ENCODE results near the gene TMEM63B.

The TMEM63B gene

DNA sequence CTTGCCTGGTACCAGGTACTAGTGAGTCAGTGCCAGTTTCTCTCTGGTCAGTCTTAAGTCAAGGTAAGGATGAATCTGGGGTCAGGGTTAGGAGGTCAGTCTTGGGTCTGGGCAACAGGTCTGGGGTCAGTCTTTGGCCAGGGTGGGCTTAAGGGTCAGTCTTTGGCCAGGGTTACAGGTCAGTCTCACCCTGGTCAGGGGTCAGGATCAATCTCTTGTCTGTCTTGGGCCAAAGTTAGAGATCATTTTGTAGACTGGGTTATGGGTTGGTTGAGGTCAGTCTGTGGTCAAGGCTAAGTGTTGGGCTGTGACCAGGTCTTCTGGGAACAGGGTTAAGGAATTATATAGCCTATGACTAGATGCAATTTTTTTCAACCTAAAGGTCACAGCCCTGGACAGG is 18.5 kb downstream of the TMEM63B start:
- DNase-seq (ENCODE audit: low read depth) = no peak

DNA sequence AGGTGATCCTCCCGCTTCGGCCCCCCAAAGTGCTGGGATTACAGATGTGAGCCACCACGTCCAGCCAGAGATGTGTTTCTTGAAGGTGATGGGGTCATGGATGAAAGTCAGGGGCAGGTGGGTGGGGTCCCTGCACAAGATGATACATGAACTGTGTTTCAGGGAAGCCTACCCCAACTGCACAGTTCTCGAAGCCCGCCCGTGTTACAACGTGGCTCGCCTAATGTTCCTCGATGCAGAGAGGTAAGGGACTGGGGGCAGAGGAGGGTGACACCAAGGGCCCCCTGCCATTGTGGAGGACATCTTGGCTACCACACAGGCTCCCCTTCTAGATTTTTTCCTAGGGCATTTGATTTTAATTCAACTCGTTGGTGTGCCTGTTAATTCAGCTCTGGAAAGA is 19.3 kb downstream of the TMEM63B start:
- DNase-seq (ENCODE audit: low read depth) = no peak

DNA sequence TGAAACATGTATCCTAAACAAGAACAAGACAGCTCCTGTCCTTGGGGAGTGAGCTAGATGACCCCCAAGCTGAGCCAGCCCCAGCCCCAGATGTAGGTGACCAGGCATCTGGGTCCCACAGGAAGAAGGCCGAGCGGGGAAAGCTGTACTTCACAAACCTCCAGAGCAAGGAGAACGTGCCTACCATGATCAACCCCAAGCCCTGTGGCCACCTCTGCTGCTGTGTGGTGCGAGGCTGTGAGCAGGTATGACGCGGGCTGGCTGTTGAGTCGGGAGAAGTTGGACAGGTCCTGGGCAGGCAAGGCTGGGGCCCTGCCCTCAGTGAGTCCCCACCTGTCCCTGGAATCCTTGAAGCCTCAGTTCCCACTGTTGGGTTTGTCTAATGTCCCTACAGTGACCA is 19.9 kb downstream of the TMEM63B start:
- no peak for DNase-seq (ENCODE audit: low read depth)

DNA sequence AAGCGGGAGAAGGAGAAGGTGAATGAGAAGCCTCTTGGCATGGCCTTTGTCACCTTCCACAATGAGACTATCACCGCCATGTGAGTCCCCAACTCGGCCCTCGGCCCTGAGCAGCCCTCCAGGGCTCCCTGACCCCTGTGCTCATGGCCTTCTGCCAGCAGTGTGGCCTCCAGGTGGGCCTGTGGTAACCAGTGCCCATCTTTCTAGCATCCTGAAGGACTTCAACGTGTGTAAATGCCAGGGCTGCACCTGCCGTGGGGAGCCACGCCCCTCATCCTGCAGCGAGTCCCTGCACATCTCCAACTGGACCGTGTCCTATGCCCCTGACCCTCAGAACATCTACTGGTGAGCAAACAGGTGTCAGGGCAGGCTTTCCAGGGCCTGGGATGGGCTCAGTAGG is 21.0 kb downstream of the TMEM63B start:
- no peak for DNase-seq (ENCODE audit: low read depth)

DNA sequence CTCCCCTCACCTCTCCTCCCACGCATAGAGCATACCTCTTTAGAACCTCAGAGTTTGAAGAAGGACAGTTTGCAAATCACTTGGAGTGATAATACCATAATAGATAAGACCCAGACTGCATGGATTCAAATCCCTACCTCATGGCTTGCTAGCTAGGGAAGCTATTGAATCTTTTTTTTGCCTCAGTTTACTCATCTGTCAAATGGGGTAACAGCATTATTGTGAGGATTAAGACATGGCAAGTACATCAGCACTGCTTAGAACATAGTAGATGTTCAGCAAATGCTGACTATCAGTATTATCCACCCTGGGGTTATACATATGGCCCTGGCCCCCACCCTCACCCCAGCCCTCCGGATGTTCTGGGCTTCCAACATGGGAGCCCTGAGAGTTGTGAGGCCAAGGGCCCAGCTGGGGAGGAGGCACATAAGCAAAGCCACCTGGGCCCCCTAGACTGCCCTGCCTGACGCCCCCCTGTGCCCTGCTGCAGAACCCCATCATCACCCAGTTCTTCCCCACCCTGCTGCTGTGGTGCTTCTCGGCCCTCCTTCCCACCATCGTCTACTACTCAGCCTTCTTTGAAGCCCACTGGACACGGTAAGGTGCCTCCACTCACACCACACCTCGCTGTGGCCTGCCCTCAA is 22.1 kb downstream of the TMEM63B start:
- no peak for DNase-seq (ENCODE audit: low read depth)

DNA sequence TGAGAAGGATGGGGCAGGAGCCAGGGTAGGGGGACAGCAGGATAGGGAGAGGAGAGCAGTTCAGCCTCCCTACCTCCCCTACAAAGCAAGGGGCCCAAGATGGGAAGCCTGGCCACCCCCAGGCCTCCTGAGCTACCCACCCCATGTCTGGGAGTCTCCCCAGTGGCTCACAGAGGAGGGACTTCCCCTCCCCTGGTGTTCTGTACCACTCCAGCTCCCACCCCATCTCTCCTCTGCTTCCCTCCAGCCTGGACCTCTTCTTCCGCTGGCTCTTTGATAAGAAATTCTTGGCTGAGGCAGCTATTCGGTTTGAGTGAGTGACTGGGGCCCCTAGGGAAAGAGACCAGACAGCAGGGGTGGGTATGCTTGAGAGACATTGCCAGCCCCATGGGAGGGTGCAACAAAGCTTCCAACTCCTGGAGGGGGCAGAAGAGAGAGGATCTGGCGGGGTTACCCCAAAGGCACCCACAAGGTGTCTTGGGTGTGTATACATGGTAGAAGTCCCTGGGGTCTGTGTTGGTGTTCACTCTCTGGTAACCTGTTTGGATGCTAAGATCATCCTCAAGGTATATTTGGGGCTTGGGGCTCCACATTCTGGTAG is 23.1 kb downstream of the TMEM63B start:
- DNase-seq (ENCODE audit: low read depth) = no peak

DNA sequence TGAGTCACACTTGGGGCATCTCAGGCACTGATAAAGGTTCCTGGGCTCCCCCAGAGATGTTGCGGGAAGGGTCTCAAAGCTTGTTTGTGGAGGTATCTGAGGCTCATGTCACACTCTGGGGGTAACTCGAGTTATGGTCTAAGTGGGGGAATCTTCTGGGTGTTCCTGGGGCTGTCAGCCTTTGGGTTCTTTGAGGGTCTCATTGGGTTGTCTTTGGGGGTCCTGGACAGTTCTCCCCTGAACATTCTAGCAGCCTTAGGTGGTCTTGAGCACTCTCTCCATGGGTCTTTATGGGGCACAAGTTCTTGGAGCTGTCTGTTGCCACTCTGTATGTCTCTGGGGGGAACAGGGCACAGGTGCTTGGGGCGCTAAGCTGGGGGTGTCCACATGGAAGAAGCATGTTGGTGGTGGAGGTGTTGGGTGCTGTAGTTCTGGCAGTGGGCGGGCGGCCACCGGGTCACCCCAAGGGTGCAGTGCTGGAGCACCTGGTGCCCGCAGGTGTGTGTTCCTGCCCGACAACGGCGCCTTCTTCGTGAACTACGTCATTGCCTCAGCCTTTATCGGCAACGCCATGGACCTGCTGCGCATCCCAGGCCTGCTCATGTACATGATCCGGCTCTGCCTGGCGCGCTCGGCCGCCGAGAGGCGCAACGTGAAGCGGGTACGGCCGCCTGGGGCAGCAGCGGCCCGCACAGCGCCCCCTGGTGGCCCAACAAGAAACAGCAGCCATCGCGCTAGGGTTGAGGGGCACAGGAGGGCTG is 24.2 kb downstream of the TMEM63B start:
- DNase-seq (ENCODE audit: low read depth) = peak; percentile 53

DNA sequence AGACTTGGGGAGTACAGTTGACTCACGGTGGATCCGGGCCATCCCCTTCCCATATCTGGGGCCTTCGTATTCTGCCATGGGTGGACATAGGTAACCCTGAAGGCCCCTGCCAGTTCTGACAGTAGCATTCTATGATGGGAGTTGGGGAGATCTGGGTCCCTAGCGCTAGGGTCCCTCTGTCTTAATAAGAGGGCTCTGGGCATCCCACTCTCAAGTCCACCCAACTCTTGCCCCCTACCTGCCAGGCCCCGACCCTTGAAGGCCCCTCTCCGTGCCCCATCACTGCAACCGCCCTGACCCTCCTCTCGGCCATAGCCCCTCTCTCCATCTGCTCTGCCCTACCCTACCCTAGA is 24.7 kb downstream of the TMEM63B start:
- DNase-seq (ENCODE audit: low read depth) = no peak

DNA sequence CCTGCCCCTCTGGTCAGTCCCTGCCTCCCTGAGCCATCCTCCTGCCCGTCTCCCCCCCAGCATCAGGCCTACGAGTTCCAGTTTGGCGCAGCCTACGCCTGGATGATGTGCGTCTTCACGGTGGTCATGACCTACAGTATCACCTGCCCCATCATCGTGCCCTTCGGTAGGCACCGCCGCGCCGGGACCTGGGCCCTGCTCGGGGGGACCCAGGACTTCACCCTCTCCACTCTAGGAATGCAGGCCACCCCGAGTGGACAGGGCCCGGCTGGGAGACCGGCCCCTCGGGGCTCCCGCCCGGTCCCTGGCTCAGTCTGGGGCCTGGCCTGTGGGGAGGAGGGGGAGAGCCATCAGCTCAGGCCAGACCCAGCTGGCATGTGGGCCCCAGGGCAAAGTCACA is 25.2 kb downstream of the TMEM63B start:
- no peak for DNase-seq (ENCODE audit: low read depth)

DNA sequence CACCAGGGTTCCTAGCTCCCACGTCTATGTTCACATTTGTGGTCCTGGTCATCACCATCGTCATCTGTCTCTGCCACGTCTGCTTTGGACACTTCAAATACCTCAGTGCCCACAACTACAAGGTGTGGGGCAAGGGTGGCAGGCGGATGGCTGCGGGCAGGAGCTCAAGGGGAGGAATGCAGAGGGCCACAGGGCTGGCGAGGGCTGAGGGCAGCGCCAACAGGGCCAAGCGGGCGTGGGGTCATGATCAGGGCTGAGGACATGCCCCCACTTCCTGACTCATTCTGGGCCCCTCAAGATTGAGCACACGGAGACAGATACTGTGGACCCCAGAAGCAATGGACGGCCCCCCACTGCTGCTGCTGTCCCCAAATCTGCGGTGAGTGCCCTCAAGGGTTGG is 26.7 kb downstream of the TMEM63B start:
- no peak for DNase-seq (ENCODE audit: low read depth)

DNA sequence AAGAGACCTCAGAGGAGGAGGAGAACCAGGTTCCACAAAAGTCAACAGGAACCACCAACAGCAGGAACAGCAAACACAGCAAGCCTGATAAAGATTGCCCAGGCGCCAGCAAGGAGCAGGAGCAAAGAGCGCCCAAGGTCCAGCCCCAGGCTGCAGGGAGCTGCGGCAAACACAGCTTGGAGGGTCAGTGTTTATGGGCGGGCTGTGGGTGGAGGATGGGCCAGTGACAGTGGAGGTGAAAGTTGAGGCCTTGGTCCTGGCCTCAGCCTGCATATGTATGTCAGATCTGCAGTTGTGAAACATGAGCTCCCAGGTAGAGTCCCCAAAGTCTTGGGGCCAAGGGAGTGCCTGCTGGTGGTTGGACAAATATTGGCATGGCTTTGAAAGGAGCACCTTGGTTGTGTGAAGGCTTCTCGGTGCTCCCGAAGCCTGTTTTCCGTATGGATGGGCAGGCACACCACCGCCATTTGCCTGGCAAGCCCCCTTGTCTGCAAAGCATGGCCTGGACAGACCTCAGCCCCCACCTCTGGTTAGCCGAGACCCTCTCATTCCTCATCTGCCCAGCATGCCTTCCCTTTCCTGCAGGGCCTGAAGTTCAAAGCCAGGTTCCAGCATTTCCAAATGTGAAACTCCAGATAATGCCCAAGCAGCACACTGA is 29.3 kb downstream of the TMEM63B start:
- DNase-seq (ENCODE audit: low read depth) = no peak

DNA sequence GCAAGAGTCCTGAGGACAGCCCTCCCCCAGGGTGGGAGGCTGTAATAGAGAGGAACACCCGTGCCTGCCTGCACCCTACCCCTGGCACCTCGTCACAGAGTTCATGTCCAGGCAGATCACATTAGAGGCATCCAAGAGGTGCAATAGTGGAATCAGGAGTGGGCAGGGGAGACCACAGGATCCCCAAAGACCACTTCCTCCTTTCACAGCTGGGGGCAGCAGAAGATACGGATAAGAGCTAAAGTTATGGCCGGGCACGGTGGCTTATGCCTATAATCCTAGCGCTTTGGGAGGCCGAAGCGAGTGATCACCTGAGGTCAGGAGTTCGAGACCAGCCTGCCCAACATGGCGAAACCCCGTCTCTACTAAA is 29.8 kb downstream of the TMEM63B start:
- no peak for DNase-seq (ENCODE audit: low read depth)

DNA sequence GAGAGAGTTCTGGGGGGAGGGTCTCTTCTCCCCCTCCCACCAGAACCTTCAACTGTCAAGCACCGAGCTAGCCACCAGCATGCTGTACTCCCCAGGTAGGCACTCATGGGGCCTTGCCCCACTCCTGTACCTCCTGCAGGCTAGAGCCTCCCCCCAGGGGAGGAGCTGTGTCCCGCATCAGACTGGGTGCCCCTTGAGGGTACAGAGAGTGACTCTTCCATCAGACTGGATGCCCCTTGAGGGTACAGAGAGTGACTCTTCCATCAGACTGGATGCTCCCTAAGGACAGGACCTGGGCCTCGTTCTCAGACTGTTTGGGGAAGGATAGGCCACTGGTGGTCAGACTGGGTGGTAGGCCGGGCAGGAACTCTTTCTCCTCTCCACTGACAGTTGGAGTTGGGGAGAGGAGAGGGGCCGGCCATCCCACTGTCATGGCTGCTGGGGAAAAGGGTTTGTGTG is 31.4 kb downstream of the TMEM63B start, which contains the start of gene CAPN11:
TSS of gene CAPN11 (plus strand) at position 51 of the 459 bp plus-strand sequence. CDS start at position 80, 29 bp downstream.
- no peak for DNase-seq (ENCODE audit: low read depth)

DNA sequence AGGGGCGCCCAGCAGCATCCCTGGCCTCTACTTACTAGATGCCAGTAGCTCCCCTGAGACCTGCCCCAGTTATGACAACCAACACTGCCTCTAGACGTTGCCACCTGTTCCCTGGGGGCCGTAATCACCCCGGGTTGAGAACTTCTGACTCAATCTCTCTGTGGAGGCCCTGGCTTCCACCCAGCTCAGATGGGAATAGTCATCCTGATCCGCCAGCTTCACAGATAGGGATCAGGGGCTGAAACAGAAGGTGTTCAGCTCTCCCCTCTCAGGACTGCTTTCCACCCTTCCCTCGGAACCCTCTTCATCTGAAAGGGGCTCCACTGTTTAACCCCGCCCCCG is 34.6 kb downstream of the TMEM63B start:
- DNase-seq (ENCODE audit: low read depth) = no peak

DNA sequence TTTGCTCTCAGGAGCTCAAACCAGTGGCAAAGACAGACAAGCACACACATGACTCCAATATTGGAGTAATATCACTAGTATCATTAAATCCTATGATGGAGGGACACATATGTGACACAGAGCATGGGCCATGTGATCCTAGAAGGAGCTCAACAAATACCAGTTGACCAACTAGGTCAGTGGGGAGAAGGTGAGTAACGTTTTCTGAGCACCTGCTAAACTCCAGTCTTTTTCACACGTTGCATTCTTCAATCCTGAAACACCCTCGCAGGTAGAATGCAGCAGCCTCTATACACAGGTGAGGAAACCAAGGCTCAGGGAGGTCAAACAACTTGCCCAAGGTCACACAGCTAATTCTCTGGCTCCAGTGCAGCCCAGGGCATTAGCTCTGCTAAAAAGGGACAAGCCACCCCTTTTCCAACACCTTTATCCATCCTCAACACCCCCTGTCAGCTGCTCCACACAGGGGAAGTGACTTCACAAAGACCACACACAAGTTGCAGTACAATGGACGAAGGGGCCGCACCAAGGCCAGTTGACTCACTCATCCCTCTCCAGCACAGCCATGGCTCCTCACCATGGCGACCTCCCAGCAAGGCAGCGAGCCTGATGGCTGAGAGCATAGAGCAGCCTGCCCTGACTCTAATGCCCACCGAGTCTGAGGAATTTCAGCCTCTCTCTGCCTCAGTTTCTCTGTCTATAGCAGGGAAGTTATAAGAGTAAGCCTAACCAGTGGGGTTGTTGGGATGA is 35.7 kb downstream of the TMEM63B start:
- DNase-seq (ENCODE audit: low read depth) = no peak

DNA sequence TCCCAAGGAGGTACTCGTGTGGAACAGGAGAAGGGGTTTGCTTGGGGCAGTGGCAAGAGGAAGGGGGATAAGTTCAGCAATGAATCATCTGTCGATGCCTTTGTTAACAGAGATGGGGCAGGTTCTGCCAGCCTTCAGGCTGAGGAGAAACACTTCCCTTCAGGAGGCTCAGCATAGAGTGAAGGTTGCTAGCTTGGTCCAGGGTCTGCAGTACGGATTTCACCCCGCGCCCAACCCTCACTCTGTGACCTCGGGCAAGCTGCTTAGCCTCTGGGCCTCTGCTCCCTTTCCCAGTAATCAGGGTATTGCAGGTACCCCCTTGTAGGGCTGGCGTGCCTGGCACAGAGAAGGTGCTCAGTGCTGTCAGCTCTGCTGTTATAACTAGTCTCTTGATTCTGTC is 38.8 kb downstream of the TMEM63B start:
- no peak for DNase-seq (ENCODE audit: low read depth)

DNA sequence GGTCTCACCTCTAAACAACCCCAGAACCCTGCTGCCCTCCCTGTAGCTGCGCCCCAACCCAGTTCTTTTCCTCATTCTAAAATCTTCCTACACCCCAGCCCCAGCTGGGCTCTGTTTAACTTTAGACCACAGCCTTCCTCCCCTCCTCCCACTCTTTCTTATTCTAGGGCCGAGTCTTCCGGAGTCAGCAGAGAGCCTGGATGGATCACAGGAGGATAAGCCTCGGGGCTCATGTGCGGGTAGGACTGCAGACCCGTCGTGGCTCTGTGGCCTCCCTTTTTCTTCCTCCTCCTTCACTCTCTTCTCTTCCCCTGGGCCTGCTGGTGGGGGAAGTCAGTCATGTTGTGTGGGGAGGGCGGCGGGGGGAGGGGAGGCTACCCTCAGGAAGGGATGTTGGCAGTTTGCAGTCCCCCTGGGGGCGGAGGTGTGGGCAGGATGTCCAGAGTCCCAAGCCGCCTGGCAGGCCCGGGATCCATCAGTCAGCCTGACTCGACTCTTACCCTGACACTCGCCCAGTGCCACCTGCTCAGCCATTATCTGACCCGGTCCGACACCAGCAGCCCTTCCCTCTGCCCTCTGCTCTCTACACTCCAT is 39.3 kb downstream of the TMEM63B start:
- no peak for DNase-seq (ENCODE audit: low read depth)

DNA sequence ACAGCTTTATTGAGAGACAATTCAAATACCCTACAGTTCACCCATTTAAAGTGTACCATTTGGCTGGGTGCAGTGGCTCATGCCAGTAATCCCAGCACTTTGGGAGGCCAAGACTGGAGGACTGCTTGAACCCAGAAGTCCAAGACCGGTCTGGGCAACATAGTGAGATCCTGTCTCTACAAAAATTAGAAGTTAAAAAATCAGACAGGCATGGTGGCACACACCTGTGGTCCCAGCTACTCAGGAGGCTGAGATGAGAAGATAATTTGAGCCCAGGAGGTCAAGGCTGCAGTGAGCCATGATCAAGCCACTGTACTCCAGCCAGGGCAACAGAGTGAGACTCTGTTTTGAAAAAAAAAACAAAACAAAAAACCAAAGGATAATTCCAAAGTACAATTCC is 40.2 kb downstream of the TMEM63B start:
- DNase-seq (ENCODE audit: low read depth) = no peak

DNA sequence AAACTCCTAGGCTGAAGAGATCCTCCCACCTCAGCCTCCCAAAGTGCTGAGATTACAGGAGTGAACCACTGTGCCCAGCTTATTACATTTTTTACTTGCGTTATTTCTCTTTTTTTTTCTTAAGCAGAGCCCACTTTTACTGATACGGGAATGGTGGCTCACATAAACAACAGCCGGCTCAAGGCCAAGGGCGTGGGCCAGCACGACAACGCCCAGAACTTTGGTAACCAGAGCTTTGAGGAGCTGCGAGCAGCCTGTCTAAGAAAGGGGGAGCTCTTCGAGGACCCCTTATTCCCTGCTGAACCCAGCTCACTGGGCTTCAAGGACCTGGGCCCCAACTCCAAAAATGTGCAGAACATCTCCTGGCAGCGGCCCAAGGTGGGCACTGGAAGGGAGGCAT is 41.8 kb downstream of the TMEM63B start:
- no peak for DNase-seq (ENCODE audit: low read depth)

DNA sequence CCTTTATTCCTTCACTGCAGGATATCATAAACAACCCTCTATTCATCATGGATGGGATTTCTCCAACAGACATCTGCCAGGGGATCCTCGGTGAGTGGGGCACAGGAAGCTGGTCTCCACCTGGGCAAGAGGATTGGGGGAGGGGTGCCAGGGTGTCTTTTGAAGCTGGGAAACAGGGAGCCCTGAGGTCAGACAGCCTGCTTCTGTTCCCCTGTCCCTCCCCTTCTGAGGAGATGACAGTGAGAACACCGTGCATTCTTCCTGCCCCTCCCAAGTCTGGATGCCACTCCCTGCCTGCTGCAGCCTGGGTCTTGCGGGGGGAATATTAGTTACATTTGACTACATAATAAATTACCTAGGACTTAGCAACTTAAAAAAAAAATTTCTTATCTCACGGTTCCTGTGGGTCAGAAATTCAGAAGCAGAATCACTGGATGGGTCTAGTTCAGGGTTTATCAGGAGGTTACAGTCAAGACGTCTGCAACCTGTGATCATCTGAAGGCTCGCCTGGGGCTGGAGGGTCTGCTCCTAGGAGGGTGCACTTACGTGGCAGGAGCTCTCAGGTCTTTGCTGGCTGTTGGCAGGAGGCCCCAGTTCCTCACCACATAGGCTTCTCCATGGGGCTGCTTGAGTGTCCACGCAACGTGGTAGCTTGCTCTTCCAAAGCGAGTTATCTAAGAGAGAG is 42.7 kb downstream of the TMEM63B start:
- no peak for DNase-seq (ENCODE audit: low read depth)

DNA sequence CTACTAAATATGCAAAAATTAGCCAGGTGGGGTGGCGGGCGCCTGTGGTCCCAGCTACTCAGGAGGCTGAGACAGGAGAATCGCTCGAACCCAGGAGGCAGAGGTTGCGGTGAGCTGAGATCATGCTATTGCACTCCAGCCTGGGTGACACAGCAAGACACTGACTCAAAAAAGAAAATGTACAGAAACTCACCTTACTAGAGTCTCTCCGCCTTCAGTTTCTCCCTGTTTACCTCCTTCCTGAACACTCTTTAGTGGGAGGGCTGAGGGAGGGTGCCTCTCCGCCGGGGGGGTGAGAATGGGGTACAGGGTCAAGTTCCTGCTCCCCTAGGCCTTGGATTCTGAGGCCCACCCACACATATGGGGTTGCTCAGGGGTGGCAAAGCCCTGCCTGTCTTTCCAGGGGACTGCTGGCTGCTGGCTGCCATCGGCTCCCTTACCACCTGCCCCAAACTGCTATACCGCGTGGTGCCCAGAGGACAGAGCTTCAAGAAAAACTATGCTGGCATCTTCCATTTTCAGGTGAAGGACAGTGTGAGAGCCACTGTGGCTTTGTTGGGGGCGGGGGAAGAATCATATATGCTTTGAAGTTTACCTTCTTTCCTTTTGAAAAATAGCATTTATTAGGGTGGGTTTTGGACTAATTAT is 44.7 kb downstream of the TMEM63B start:
- DNase-seq (ENCODE audit: low read depth) = no peak

Measured in T-helper 22 cell (primary cell).